Retinal pigment epithelial cell (primary cell): Measurements from ENCODE around the gene ZNF264.
"Not testable (repeated sequence)": the region's sequence is repeated elsewhere in the genome, so short reads cannot be mapped to it uniquely, and the experiment has no call there.

Source experiments
- DNase-seq: peaks from one replicate; pipeline ENCODE4 v3.0.0-alpha.2; 2010; ENCODE audit warnings: low read depth
- H3K4me3 ChIP-seq: 2 replicates; pipeline ENCODE4 v1.5.1; 2011; ENCODE audit warnings: mild to moderate bottlenecking, low read length, control low read depth, moderate library complexity
- TF ChIP-seq, protein P1 (sequence below): conservative IDR thresholded peaks from 2 replicates; pipeline ENCODE4 v1.5.1; 2011; ENCODE audit warnings: low read depth, low read length, control low read depth, inconsistent platforms

Gene ZNF264

GRCh38 chr19:57244513-57244912 lies 53.2 kb downstream of the ZNF264 start:
- DNase-seq = no peak
- H3K4me3 ChIP-seq = no peak overlapping the region
- TF ChIP-seq, protein P1, sequence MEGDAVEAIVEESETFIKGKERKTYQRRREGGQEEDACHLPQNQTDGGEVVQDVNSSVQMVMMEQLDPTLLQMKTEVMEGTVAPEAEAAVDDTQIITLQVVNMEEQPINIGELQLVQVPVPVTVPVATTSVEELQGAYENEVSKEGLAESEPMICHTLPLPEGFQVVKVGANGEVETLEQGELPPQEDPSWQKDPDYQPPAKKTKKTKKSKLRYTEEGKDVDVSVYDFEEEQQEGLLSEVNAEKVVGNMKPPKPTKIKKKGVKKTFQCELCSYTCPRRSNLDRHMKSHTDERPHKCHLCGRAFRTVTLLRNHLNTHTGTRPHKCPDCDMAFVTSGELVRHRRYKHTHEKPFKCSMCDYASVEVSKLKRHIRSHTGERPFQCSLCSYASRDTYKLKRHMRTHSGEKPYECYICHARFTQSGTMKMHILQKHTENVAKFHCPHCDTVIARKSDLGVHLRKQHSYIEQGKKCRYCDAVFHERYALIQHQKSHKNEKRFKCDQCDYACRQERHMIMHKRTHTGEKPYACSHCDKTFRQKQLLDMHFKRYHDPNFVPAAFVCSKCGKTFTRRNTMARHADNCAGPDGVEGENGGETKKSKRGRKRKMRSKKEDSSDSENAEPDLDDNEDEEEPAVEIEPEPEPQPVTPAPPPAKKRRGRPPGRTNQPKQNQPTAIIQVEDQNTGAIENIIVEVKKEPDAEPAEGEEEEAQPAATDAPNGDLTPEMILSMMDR = no peak

GRCh38 chr19:57245066-57245465 lies 53.8 kb downstream of the ZNF264 start:
- H3K4me3 ChIP-seq = no peak overlapping the region
- TF ChIP-seq, protein P1 = no peak
- DNase-seq = no peak

DNA sequence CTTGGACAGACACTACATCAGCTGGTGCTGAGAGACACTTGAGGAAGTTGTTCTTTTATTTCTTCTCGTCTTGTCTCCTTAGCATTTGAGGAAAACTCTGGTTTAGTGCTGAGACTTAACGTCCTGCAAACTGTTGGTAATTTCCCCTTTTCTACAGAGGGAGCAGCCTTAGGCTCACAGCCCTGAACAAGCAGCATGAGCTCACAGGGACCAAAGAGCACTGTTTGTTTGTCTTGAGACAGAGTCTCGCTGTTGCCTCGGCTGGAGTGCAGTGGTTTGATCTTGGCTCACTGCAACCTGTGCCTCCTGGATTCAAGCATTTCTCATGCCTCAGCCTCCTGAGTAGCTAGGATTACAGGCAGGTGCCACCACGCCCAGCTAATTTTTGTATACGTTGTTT lies 54.7 kb downstream of the ZNF264 start:
- TF ChIP-seq, protein P1 = no peak
- H3K4me3 ChIP-seq = no peak overlapping the region
- DNase-seq = no peak

DNA sequence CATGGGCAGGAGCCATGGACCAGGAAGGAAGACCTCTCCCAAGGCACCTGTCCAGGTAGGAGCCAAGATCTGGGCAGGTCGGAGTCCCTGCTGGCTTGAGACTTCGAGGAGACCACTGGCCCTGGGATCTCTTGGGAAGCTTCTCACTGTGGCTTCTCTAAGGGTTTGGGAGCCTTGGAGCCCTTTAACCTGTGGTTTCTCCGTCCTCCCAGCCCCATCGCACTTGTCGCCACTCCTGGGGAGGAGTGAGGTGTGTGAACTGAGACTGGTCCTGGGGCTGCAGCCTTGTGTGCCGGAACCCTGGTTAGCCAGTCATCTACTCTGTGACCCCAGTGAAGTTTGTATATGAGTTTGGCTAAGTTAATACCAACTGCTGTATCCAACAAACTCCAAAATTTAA lies 57.3 kb downstream of the ZNF264 start:
- TF ChIP-seq, protein P1 = no peak
- DNase-seq = no peak
- no peak overlapping the region for H3K4me3 ChIP-seq

DNA sequence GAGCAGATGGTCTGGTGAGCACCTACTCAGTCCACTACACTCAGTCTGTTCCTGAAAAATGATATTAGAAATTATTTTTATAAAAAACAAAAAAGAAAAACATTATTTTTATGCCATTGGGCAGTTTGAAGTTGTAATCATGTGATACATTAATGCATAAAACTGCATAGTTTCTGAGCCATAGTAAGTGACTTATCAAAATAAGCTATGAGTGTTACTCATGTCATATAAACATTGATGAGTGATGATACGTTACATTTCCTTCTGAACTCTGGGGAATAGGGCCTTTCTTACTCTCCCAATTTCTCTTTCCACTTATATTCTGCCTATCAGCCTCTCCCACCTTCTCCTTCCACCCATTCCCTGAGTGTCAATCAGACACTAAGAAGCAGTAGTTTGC lies 58.0 kb downstream of the ZNF264 start:
- DNase-seq = no peak
- TF ChIP-seq, protein P1 = no peak

GRCh38 chr19:57253767-57254166 lies 62.5 kb downstream of the ZNF264 start:
- not testable (repeated sequence) for H3K4me3 ChIP-seq, DNase-seq

More for the DNA sequence above, 58.0 kb downstream of the ZNF264 start:
- H3K4me3 ChIP-seq = no peak overlapping the region

DNA sequence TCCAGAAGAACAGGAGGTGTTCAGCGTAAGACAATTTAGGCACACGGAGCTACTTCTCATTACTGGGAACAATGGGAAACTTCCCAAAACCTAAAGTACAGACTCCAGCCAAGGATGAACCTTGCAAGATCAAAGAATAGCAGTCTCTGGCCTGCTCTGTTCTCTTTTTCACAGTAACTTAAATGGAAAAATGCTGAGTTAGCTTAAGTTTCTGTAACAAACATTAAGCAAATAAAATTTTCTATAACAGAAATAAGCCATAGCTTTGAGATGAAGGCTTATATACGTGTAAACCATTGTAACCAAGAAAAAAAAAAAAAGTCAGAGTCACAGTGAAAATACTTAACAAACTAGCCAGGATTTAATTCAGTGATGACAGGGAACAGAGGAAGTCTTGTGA lies 70.7 kb downstream of the ZNF264 start:
- no peak for DNase-seq
- no peak overlapping the region for H3K4me3 ChIP-seq
- TF ChIP-seq, protein P1 = no peak

GRCh38 chr19:57263244-57263741 lies 72.0 kb downstream of the ZNF264 start:
- TF ChIP-seq, protein P1 = no peak
- DNase-seq = no peak

More at GRCh38 chr19:57263244-57263741, 72.0 kb downstream of the ZNF264 start:
- H3K4me3 ChIP-seq = no peak overlapping the region
